NCI-H1694 treated with DMSO at 0.1 percent for 48 hours (cell line): ENCODE results near the gene LILRB5.
"Not testable (repeated sequence)": the region's sequence is repeated elsewhere in the genome, so short reads cannot be mapped to it uniquely, and the experiment has no call there.

Experiments
- DNase-seq: peaks from one replicate; lab custom pipeline; 2025; lab: John Stamatoyannopoulos, UW

The LILRB5 gene

DNA sequence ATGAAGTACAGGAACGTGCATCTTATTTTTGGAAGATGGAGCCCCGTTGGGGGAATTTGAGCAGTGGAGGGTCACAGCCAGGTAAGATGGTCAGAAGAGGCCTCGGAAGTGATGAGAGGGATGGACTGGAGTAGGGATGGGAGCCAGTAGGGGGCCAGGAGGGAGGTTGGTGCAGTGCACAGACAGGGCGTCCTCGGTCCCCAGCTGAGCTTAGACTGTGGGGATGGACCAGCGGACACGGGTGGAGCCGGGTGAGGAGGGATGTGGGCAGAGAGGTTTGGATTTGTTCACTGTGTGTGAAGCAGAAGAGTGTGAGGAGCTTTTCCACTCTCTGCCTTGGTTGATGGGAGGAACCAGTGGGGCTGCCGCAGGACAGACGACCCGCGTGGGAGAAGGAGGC, 45.8 kb downstream of the LILRB5 start:
- no peak for DNase-seq

DNA sequence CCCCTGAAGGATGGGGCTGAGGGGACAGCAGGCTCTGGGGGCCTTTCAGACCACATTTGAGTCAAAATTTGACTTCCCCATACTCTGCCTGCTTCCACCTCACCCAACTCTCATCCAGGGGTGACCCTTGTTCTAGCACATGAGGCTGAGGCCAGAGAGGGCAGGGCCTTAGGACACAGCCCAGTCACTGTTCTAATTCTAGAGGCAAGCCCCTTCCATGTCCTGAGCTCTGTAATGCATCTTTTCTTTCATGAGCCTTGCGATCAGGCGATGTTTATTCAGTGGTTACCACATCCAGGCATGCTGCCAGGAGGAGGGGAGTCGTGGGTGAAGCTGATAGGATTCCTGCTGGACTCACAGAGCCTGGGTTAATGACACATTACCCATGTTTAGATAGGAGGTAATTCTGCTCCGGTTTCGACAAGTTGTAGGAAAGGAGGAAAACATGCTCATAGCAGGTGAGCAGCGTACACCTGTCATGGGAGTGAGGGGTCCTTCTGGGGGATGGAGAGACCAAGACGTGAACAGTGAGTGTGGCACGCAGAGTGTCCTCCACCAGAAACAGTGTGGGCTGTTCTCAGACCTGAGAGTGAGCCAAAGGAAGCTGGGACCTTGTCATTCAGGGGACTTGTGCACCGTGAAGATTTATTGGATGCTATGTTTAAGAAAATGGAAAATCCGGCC, 47.1 kb downstream of the LILRB5 start:
- DNase-seq, result peak; percentile 34

DNA sequence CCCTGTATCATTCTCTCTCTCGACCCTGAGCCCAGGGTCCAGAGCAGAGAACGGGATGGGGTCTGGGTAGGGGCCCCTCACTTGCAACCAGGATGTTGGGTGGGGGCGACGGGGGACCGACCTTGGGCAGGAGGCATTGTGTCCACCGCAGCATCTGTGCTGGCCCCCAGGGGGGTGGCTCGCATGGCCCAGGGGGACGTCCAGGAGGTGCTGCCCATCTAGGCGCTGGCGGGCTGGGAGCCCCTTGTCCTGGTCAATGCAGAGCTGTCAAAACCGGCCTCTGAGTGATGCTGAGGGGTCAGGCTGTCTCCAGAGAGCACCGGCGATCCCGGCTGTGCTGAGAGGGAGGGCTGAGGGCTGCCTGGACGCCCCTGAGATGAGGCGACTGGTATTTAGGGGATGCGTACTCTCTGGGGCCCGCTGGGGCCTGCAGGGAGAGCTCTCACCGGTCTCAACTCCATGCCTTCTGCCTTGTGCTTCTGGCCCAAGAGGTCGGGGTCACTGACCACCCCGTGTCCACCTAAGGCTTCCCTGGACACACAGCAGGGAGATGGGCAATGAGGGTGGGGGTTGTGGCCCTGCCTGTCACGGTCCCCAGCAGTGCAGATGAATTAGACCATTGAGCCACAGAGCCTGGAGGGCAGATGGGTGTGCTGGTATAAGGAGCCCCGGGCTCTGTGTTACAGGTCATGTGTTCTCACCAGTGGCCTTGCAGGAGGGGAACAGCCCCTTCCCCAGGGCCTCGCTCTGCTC, 47.8 kb downstream of the LILRB5 start:
- no peak for DNase-seq

DNA sequence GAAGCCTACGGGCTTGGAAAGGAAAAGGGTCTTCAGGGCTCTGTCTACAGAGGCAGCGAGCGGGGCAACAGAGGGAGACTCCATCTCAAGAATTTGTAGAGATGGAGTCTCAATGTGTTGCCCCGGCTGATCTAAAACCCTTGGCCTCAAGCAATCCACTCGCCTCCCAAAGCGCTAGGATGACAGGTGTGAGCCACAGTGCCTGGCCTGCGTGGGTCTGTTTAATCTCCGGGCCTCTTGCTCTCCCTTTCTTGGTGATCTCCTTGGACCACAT, 48.4 kb downstream of the LILRB5 start:
- DNase-seq, result no peak

DNA sequence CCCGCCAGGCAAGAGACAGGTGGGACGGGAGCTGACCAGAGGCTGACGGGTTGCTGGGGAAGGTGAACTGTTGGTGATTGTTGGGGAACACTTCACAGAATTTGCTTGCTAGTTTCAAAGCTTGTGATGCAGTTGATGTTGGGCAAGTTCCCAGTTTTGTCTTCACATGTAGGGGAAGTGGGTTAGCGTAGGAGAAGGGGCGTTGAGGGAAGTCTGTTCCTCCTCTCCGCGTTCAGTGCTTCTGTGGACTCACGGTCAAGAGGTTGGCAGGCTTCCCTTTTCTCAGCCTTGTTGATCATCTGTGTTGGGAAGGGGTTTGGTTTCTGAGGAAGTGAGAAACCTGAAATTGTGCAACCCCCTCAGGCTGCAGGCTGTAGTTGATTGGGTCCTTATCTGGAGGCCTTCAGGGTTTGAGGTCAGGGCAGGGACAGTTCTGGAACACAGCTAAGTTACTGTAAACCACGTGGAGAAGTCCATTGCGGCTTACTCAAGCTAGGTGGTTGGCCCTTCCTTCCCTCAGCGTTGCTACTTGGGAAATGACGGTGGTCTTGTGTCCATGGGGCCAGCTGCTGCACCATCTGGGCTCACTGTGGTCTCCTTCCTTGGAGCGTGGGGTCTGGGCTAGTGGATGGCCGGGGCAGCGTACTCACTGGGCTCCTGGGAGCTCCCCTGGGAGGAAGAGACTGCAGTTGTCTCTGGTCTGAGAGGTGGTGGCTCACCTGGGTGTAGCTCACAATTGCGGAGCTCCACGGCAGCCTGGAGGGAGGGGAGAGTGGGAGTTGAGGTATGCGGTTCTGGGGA, 48.9 kb downstream of the LILRB5 start:
- peak; percentile 12 for DNase-seq

DNA sequence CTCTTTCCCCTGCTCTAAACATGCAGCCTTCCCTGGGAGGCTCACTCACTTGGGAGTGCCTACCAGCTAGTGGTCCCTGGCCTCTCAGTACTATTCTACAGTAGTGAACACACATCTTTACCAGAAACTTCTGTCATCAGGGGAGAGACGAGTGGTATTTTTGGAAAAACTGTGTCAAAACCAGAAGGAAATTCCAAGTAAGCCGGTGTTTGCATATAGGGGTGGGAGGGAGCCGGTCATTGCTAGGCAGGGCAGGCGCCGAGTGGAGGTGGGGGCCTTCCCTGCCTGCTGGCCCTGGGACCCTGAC, 49.4 kb downstream of the LILRB5 start:
- no peak for DNase-seq

DNA sequence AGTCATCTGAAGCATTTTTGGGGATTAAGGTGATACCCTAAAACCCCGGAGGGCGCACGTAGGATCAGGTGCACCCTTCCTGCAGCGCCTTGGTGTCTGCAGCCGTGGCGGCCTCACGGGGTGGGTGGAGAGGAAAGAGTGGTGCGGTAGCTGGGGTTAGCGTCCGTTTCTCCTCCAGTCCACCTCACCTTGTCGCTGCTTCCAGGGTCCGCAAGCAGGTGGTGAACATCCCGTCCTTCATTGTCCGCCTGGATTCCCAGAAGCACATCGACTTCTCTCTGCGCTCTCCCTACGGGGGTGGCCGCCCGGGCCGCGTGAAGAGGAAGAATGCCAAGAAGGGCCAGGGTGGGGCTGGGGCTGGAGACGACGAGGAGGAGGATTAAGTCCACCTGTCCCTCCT, 49.9 kb downstream of the LILRB5 start:
- DNase-seq, result not testable (repeated sequence)

DNA sequence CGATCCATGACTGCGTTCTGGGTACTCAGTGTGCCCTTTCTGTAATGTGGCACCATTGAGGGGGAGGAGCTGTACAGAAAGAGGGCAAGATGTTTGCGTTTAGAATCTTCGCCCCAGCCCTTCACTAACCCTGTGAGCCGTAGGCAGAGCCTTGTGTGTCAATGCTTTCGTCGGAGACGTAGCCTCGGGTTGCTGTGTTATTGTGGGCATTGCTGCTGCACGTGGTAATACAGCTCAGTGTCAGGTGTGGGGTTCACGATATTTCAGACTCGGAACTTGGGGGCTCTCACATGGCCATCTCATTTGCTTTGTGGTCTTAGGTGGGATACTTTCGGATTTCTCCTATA, 50.3 kb downstream of the LILRB5 start:
- DNase-seq, result no peak

DNA sequence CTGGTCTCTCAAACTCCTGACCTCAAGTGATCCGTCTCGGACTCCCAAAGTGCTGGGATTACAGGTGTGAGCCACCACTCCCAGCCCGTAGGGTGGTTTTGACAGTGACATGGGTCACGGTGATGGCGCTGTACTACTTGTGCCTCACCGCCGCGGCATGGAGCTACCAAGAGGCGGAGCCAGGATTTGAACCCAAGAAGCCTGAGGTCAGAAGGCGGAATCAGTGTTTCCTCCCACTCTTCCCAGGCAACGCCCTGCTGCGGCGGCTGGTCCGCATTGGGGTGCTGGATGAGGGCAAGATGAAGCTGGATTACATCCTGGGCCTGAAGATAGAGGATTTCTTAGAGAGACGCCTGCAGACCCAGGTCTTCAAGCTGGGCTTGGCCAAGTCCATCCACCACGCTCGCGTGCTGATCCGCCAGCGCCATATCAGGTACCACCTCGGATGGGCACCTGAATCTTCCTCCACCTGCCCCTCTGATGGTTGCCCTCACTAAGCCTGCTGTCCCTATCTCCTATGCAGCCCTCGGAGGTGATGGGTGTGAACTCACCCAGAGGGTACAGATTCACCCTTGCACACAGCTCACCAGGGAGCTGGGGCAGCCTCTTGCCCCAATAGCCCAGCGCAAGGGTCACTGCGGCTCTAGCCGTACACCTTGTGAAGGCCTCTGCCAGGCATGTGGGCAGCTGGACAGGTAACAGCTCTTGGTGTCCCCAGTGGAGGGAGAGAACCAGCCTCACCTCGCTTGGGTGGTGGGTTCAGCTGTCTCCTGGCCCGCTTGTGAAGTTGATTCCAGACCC, 50.8 kb downstream of the LILRB5 start:
- no peak for DNase-seq

DNA sequence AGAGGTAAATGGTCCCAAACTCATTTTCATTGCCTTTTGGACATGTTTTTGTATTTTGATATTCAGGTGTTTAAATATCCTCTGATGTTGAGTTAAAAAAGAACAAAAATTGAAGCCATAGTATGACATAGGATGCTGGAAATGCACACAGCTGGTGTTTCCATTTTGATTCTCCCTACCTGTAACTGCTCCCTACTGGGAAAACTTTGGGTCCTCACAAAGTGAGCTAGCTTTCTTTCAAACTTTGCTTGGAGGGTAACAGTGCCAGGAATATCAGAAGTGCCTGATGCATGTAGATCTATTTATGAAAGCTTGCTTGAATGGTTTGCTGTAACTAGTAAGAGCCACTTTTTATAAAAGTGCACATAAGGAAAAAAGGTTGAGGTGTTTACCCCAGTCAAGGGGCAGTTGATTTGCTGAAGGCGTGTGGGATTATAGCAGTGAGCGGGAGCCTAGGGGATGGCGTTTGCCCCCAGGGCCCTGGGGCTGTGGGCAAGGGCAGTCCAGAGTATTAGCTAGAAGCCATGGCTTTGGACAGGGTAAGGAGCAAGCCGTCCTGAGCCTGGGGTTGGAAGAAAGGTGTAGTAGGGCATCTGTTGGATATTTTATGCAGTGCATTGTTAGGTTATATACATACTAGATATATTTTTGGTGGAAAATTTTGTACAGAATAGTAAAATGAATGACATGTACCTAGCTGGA, 52.2 kb downstream of the LILRB5 start:
- DNase-seq, result no peak

DNA sequence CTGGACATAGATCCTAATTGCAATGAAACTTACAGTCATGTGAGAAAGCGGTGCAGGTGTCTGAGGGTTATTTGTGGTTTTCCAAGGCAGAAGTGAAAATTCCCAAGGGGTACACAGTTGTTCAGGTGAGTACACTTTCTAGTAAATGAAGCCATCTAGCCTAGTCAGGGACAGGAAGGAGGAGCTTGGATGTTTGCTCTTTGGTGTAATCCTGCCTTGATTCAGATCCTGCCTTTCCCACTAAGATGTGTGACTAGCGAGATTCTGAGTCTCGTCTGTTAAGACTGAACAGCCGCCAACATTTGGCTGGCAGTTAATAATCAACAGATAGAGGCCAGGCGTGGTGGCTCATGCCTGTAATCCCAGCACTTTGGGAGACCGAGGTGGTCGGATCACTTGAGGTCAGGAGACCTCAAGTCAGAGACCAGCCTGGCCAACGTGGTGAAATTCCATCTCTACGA, 53.9 kb downstream of the LILRB5 start:
- no peak for DNase-seq

DNA sequence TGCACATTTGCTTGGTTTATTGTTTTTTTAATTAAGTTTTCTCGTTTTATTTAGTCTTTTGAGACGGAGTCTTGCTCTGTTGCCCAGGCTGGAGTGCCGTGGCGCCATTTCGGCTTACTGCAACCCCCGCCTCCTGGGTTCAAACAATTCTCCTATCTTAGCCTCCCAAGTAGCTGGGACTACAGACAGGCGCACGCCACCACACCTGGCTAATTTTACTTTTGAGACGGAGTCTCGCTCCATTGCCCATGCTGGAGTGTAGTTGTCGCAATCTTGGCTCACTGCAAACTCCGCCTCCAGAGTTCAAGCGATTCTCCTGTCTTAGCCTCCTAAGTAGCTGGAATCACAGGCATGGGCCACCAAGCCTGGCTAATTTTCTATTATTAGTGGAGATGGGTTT, 55.1 kb downstream of the LILRB5 start:
- DNase-seq, result no peak

DNA sequence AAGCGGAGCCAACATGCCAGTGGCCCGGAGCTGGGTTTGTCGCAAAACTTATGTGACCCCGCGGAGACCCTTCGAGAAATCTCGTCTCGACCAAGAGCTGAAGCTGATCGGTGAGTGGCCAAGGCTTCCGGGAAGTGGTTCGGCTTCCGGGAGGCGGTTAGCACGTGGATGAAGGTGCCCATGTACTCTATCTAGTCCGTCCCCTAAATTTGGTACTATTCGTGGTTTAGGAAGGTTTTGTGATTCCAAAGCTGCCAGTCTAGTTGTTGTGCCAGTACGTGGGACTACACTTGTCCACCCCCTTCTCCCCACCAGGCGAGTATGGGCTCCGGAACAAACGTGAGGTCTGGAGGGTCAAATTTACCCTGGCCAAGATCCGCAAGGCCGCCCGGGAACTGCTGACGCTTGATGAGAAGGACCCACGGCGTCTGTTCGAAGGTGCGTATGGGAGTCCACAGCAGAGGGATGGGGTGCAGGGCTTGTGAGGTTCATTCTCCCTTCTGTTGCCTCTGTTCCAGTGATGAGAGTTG, 55.8 kb downstream of the LILRB5 start:
- no peak for DNase-seq
